Anterior cingulate cortex (tissue), 58 donors: ENCODE data around the gene TIMM29.

Experiments
- DNase-seq, 58 donors: peaks; one replicate each; lab custom pipeline; 2025; lab: John Stamatoyannopoulos, UW

Gene TIMM29

GRCh38 chr19:10928563-10929401 lies at the start of gene TIMM29, which contains the start of gene YIPF2:
Gene TIMM29, plus strand, starts transcription at chr19:10928811. Its CDS starts 12 bp downstream, at chr19:10928823.
Gene YIPF2, minus strand, starts transcription at chr19:10928639. Its CDS starts 229 bp downstream, at chr19:10928410.
- DNase-seq: peak; percentile 64 to 98 (median 94)

- no peak for DNase-seq
Measured at GRCh38 chr19:10881403-10882107, 47.1 kb upstream of the TIMM29 start.

DNA sequence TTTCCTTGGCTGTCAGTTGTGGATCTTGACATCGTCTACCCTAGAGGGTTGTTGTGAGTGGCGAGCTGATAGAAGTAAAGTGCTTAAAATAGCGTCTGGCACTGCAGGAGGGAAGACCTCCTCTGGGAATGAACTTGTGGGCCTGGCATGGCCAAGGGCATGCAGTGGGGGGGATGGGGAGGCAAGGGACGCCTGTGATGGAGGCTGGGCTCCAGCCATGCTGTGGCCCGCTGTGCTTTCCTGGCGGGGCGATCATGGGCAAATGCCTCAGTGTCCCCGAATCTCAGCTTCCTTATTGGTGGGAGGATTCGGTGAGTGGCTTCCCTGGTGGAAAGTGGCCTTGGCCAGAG lies 46.5 kb upstream of the TIMM29 start:
- no peak for DNase-seq

- DNase-seq: no peak
Measured at GRCh38 chr19:10884274-10884673, 44.3 kb upstream of the TIMM29 start.

DNA sequence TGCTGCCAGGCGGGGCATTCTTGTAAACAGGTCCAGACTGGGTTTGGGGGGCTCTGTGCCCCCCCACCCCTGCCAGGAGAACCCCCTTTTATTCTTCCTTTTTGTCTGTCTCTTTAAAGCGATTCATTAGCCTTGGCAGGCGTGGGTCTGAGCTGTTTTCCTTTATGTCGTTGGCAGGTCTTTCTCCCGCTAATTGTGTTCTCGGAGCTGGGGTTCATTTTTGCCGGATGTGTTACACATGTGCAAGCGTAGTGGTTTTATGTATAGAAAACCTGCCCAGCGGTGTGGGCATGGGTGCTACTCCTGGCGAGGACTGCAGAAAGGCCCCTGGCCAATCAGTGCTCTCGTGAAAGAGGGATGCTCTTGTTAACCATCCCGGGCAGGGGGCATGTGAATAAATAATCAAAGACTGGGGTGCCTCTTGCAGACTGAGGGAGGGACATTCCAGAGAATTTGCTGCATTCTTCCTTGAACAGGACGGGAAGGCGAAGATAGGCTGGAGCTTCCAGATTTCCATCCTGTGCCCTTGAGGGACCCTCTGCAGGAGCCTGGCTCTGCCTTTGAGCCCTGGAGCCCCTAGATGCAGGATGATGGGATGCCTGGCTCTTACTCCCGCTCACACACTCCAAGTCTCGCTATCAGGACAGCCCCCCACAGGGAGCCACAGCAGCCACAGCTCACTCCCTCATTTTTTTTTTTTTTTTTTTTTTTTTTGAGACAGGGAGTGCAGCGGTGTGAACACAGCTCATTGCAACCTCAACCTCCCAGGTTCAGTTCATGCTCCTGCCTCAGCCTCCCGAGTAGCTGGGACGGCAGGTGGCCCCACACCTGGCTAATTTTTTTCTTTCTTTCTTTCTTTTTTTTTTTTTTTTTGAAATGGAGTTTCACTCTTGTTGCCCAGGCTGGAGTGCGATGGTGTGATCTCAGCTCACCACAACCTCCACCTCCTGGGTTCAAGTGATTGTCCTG lies 43.1 kb upstream of the TIMM29 start:
- no peak for DNase-seq

DNA sequence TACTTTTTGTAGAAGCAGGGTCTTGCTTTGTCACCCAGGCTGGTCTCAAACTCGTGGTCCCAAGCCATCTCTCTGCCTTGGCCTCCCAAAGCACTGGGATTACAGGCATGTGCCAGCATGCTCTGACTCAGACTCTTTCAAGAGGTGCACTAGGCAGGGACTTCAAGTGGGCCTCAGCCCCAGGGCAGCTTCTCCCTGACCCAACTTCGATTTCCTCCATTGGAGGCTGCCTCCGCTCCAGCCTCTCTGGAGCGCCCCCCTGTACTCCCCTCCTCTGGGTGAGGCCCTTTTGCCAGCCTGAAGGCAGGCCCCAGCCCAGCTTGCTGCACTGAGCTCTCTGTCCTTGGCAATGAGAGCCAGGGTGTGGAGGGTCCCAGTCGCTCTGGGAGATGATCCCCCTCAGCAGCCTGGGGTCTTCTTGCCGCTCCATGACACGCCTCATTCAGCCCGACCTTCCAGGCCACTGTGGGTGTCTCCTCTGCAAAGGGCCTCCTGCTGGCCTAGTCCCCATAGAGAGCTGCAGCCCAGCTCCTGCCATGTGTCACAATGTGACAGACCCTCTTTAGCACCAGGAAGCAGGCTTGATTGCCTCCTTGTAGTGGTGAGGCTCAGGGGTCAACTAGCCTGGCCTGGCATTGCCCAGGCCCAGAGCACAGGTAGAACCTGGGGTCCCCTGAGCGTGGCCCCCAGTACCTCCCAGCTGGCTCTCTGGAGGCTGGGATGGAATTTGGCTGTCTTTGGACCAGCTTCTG lies 40.8 kb upstream of the TIMM29 start:
- DNase-seq: peak in 2 of 58 donors; percentile 14 to 18

- peak in 8 of 58 donors; percentile 10 to 40 (median 20) for DNase-seq
Measured at GRCh38 chr19:10888421-10888866, 40.2 kb upstream of the TIMM29 start.

DNA sequence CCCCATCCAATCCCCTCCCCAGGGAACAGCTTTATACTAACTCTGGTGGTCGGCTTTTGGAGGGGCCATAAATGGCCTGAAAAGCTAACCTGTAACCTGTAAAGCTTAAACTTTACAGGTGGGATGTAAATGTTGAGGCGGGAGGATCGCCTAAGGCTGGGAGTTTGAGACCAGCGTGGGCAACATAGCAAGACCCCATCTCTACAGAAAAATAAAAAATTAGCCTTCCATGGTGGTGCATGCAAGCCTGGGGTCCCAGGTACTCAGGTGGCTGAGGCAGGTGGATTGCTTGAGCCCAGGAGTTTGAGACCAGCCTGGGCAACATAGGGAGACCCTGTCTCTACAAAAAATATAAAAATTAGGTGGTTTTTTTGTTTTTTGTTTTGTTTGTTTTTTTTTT lies 38.7 kb upstream of the TIMM29 start:
- DNase-seq: no peak

DNA sequence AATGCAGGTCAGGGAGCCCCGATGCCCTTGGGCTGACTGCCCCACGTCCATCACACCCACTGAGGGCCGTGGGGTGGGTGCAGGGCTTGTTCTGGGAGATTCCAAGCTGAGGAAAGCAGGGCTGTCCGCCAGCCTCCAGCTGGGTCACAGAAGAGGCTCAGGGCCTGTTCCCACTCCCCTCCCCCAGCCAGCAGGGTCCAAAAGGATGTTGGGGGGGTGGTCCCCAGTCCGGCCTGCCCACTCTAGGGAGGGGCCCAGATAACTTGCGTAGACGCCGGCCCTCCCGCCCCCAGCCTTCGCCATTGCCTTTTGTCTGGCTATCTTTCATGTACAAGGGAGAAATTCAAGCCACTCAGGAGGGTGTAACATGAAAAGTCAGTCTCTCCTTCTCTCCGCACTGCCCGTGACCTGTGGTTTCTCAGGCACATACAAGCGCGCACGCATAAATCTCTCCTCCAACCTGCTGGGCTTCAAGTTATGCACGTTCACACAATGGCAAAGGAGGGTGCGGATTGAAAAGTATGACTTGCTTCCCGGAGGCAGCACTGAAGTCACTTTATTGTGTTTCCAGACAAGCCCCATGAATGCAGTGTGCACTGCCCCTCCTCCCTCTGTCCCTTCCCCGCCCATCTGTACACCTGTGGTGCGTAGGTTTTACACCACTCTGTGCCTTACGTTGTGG lies 37.1 kb upstream of the TIMM29 start:
- DNase-seq: peak in 9 of 58 donors; percentile 3 to 39 (median 15)

- DNase-seq: no peak
Measured at GRCh38 chr19:10892256-10892655, 36.4 kb upstream of the TIMM29 start.

DNA sequence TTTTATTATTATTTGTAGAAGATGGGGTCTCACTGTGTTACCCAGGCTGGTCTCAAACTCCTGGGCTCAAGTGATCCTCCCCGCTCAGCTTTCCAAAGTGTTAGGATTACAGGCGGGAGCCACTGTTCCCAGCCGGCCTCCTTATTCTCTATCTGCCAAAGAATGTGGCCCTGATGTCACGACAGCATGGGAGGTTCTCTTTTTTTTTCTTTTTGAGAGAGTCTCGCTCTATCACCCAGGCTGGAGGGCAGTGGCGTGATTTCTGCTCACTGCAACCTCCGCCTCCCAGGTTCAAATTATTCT lies 33.7 kb upstream of the TIMM29 start:
- DNase-seq: no peak

DNA sequence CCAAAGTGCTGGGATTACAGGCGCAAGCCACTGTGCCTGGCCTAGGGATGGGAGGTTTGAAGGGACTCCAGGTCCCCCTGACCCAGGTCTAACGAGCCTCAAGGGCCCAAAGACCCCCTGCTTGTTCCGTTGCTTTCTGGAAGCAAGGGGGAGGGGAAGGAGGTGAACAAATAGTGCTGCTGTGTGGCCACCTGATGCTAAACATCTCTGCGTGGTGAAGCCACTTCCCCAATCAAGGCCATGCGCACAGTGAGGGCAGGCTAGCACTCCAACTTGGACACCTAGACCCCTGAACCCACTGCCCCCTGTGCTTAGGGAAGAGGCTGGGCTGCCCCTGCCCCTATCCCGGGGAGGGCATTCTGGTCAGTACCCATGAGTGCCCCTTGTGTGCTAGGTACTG lies 33.2 kb upstream of the TIMM29 start:
- no peak for DNase-seq

GRCh38 chr19:10895920-10896319 lies 32.7 kb upstream of the TIMM29 start:
- no peak for DNase-seq

DNA sequence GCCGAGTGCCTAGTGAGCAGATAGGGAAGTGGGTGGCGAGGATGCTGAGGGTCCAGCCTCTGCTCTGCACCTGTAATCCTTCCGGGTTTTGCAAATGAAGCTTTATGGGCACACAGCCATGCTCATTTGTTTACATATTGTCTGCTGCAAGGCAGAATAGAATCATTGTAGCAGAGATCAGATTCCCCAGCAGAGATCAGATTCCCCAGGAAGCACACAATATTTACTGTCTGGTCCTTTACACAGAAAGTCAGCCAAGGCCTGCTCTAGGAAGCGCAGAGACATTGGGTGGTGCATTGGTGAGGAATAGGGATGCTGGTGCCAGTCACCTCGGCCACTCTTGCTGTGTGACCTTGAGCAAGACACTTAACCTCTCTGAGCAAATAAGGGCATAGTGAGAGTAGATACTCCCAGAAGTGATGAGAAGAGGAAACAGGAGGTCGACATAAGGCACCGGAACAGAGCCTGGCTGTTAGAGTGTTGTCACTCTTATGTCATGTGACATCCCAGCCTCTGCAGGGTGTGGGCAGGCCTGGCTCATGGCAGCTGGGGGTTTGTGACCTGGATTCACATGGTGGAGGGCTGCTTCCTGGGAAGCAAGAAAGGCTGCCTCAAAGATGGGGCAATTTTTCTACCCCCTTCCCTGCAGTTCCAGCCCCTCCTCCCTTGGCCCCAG lies 31.6 kb upstream of the TIMM29 start:
- no peak for DNase-seq

- no peak for DNase-seq
Measured at GRCh38 chr19:10898633-10899032, 30.0 kb upstream of the TIMM29 start.

DNA sequence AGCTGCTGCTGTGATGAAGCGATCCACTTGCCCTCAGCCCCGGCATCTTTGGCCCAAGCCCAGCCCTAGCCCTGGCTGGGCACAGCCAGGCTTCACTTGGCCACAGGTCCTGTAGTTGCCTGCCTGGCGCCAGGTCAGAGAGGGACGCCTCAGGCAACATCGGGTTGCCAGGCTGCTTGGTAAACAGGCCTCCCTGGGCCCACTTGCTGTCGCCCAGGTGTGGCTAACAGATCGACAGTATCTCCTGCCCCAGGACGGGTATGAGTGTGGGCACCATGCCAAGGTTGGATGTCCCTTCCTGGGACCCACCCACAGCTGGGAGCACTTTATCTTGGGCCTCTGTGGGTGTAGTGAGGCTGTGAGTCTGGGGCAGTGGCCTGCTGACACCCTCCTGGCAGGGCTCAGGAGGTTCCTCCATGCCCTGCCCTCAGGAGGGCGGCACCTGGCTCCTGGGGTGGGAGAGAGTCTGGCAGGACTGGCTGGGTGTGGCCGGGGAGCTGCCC lies 29.4 kb upstream of the TIMM29 start:
- DNase-seq: peak in 23 of 58 donors; percentile 5 to 54 (median 25)

DNA sequence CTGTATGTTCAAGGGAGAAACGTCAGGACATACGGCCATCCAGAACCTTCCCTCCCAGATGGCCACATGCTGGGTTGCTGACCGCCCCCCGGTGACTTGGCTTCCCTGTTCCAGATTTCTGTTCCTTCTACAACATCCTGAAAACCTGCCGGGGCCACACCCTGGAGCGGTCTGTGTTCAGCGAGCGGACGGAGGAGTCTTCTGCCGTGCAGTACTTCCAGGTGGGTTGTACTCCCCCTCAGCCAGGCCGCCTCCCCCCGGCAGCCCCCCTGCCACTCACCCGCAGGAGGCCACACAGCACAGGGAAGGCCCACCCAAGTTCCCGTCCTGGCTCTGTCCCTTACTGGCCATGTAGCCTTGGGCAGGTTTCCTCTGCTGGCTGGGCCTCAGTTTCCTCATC lies 20.7 kb upstream of the TIMM29 start:
- no peak for DNase-seq

- no peak for DNase-seq
Measured at GRCh38 chr19:10908380-10908960, 20.1 kb upstream of the TIMM29 start.
